H9 (cell line): ENCODE measurements around the gene ATPAF2. TPM values are rescaled to one million over a fixed set of nuclear protein-coding genes. Genes with fewer than 3 reads are reported as not detected.
"Not testable (repeated sequence)": the region's sequence is repeated elsewhere in the genome, so short reads cannot be mapped to it uniquely, and the experiment has no call there.

Experiments
- DNase-seq: peaks from one replicate; pipeline ENCODE4 v3.0.0-alpha.2; 2017
- H2AFZ ChIP-seq: one replicate; pipeline ENCODE4 v1.6.1; 2013; ENCODE audit warnings: mild to moderate bottlenecking, low read length, control low read depth, moderate library complexity
- H2AK5ac ChIP-seq: 2 replicates; pipeline ENCODE4 v1.6.1; 2013; ENCODE audit warnings: low read length, control low read depth, mixed read lengths; ENCODE audit not compliant: insufficient read length
- H2BK120ac ChIP-seq: one replicate; pipeline ENCODE4 v1.6.1; 2013; ENCODE audit warnings: low read depth, mild to moderate bottlenecking, low read length, control low read depth, inconsistent platforms; ENCODE audit not compliant: poor library complexity, severe bottlenecking
- H2BK12ac ChIP-seq: 2 replicates; pipeline ENCODE4 v1.6.1; 2013; ENCODE audit warnings: low read length, control low read depth, mixed read lengths, low read depth; ENCODE audit not compliant: insufficient read length
- H2BK15ac ChIP-seq: 2 replicates; pipeline ENCODE4 v1.6.1; 2013; ENCODE audit warnings: low read depth, low read length, control low read depth
- H2BK20ac ChIP-seq: one replicate; pipeline ENCODE4 v1.6.1; 2013; ENCODE audit warnings: low read depth, mild to moderate bottlenecking, low read length, control low read depth, inconsistent platforms; ENCODE audit not compliant: poor library complexity, severe bottlenecking
- H2BK5ac ChIP-seq: 2 replicates; pipeline ENCODE4 v1.6.1; 2013; ENCODE audit warnings: low read length, control low read depth, mixed read lengths; ENCODE audit not compliant: insufficient read length
- H3K14ac ChIP-seq: 2 replicates; pipeline ENCODE4 v1.6.1; 2013; ENCODE audit warnings: low read length, control low read depth; ENCODE audit not compliant: insufficient read depth
- H3K18ac ChIP-seq: 2 replicates; pipeline ENCODE4 v1.6.1; 2013; ENCODE audit warnings: low read depth, mild to moderate bottlenecking, mixed read lengths, low read length, control low read depth; ENCODE audit not compliant: insufficient read length
- H3K23ac ChIP-seq: 2 replicates; pipeline ENCODE4 v1.6.1; 2013; ENCODE audit warnings: low read length, control low read depth, mixed read lengths, low read depth; ENCODE audit not compliant: insufficient read length
- H3K23me2 ChIP-seq: 2 replicates; pipeline ENCODE4 v1.6.1; 2013; ENCODE audit warnings: low read depth, mild to moderate bottlenecking, mixed read lengths, low read length, control low read depth; ENCODE audit not compliant: insufficient read length, poor library complexity, severe bottlenecking
- H3K27ac ChIP-seq: 2 replicates; pipeline ENCODE4 v1.5.1; 2013; ENCODE audit warnings: low read length, control low read depth, mixed read lengths, low read depth; ENCODE audit not compliant: insufficient read length
- H3K27me3 ChIP-seq: 2 replicates; pipeline ENCODE4 v1.6.1; 2013; ENCODE audit warnings: low read length, control low read depth, inconsistent platforms; ENCODE audit not compliant: insufficient read depth
- H3K4ac ChIP-seq: 2 replicates; pipeline ENCODE4 v1.6.1; 2013; ENCODE audit warnings: low read depth, mild to moderate bottlenecking, control low read depth, inconsistent platforms, low read length, moderate library complexity
- H3K4me1 ChIP-seq: 2 replicates; pipeline ENCODE4 v1.6.1; 2013; ENCODE audit warnings: low read length, control low read depth, inconsistent platforms; ENCODE audit not compliant: insufficient read depth
- H3K4me2 ChIP-seq: 2 replicates; pipeline ENCODE4 v1.6.1; 2013; ENCODE audit warnings: low read length, control low read depth, mixed read lengths; ENCODE audit not compliant: insufficient read length, insufficient read depth
- H3K56ac ChIP-seq: 2 replicates; pipeline ENCODE4 v1.6.1; 2013; ENCODE audit warnings: low read depth, mild to moderate bottlenecking, mixed read lengths, low read length, control low read depth; ENCODE audit not compliant: insufficient read length
- H3K79me1 ChIP-seq: 2 replicates; pipeline ENCODE4 v1.6.1; 2013; ENCODE audit warnings: low read depth, mild to moderate bottlenecking, moderate library complexity, low read length, control low read depth, inconsistent platforms; ENCODE audit not compliant: insufficient read depth, poor library complexity, severe bottlenecking
- H3K79me2 ChIP-seq: 2 replicates; pipeline ENCODE4 v1.6.1; 2013; ENCODE audit warnings: low read length, control low read depth, inconsistent platforms; ENCODE audit not compliant: insufficient read depth
- H3K9ac ChIP-seq: 2 replicates; pipeline ENCODE4 v1.6.1; 2013; ENCODE audit warnings: low read length, control low read depth, mixed read lengths; ENCODE audit not compliant: insufficient read length; ENCODE audit errors: extremely low read depth
- H3K9me3 ChIP-seq: one replicate; pipeline ENCODE4 v1.6.1; 2013; ENCODE audit warnings: low read depth, low read length, inconsistent platforms; ENCODE audit not compliant: control insufficient read depth
- H3T11ph ChIP-seq: one replicate; pipeline ENCODE4 v1.6.1; 2013; ENCODE audit warnings: mild to moderate bottlenecking, low read length, control low read depth, inconsistent platforms
- H4K20me1 ChIP-seq: one replicate; pipeline ENCODE4 v1.6.1; 2013; ENCODE audit not compliant: control insufficient read depth, insufficient read length, insufficient read depth
- H4K5ac ChIP-seq: 2 replicates; pipeline ENCODE4 v1.6.1; 2013; ENCODE audit warnings: low read depth, mild to moderate bottlenecking, mixed read lengths, low read length, control low read depth; ENCODE audit not compliant: insufficient read length
- H4K8ac ChIP-seq: replicated peaks from 2 replicates; pipeline ENCODE4 v1.6.1; 2013; ENCODE audit warnings: low read length, control low read depth, mixed read lengths, low read depth; ENCODE audit not compliant: insufficient read length
- H4K91ac ChIP-seq: 2 replicates; pipeline ENCODE4 v1.6.1; 2013; ENCODE audit warnings: low read depth, mild to moderate bottlenecking, moderate library complexity, mixed read lengths, low read length, control low read depth; ENCODE audit not compliant: insufficient read length
- H3K27ac Mint-ChIP-seq, 3 experiments: 2 replicates in 2 of 3; 3 replicates in 1 of 3; pipeline ENCODE4 v1.8.0; 2020 to 2021; ENCODE audit warnings: mixed read lengths in 3 of 3, mild to moderate bottlenecking in 1 of 3, moderate library complexity in 1 of 3
- H3K27me3 Mint-ChIP-seq: 2 replicates; pipeline ENCODE4 v1.8.0; 2021; ENCODE audit warnings: low read depth, mild to moderate bottlenecking, moderate library complexity, mixed read lengths
- H3K36me3 Mint-ChIP-seq, 3 experiments: 2 replicates in 2 of 3; 3 replicates in 1 of 3; pipeline ENCODE4 v1.8.0; 2020 to 2021; ENCODE audit warnings: low read depth in 3 of 3, mixed read lengths in 3 of 3; ENCODE audit not compliant: insufficient read depth in 1 of 3
- H3K4me1 Mint-ChIP-seq, 2 experiments: 2 replicates each; pipeline ENCODE4 v1.8.0; 2020; ENCODE audit warnings: mixed read lengths in 2 of 2
- H3K4me3 Mint-ChIP-seq, 2 experiments: 2 replicates in 1 of 2; 3 replicates in 1 of 2; pipeline ENCODE4 v1.8.0; 2020 to 2021; ENCODE audit warnings: mild to moderate bottlenecking in 2 of 2, mixed read lengths in 2 of 2, moderate library complexity in 1 of 2
- H3K9me3 Mint-ChIP-seq, 2 experiments: 2 replicates in 1 of 2; 3 replicates in 1 of 2; pipeline ENCODE4 v1.8.0; 2020; ENCODE audit warnings: mild to moderate bottlenecking in 2 of 2, mixed read lengths in 2 of 2, moderate library complexity in 1 of 2
- CTCF ChIP-seq: fragments of 200-600 bp; sonication (generic); conservative IDR thresholded peaks from 3 replicates; pipeline ENCODE4 v1.8.0; 2021; ENCODE audit warnings: antibody characterized with exemption, mild to moderate bottlenecking
- WGBS: extraction: QIAGEN DNeasy Blood & Tissue Kit; methylation state at CpG from one replicate; pipeline ENCODE4 v1.1.7; 2013; ENCODE audit warnings: missing lambda C conversion rate, low lambda C conversion rate, mixed read lengths; ENCODE audit not compliant: insufficient read length; ENCODE audit errors: extremely low coverage; 5-methylcytosine and 5-hydroxymethylcytosine counted together
- total RNA-seq: library from RNA; stranded (reverse); gene quantifications from 2 replicates; pipeline ENCODE4 v1.2.1, GENCODE V29; 2021

ATPAF2 gene
- total RNA-seq, 1 experiment from 2014 or later, result 21.4 TPM

- no peaks in the 10 kb centered on the region for H3K27me3 ChIP-seq
- H2BK15ac ChIP-seq, result no peak overlapping the region
- H2AFZ ChIP-seq, result no peak overlapping the region
- Mint-ChIP-seq H3K9me3 (no peaks in the 10 kb centered on the region), H3K36me3 (no peaks in the 10 kb centered on the region), H3K4me1 (peaks cover 2 to 5% of the 10 kb centered on the region in 2 experiments; a peak in 1 of 4 replicates), H3K27me3 (peaks cover 2% of the 10 kb centered on the region), H3K4me3 (no peak overlapping the region), H3K27ac (no peak overlapping the region)
- no peak overlapping the region for H2AK5ac ChIP-seq
- H3K9ac ChIP-seq, result no peak overlapping the region
- no peak overlapping the region; the same call in 1 of the 2 replicates for H3K14ac ChIP-seq
- H3K23ac ChIP-seq, result no peak overlapping the region
- DNase-seq, result no peak
- H3K27ac ChIP-seq, result no peak overlapping the region
- no peak overlapping the region for H3K18ac ChIP-seq
- no peak for TF ChIP-seq CTCF
- no peak overlapping the region for H2BK20ac ChIP-seq
- H3K9me3 ChIP-seq, result no peaks in the 10 kb centered on the region
- H3K56ac ChIP-seq, result no peak overlapping the region
- H3K79me1 ChIP-seq, result no peaks in the 10 kb centered on the region
- H3K4me1 ChIP-seq, result no peaks in the 10 kb centered on the region
- H4K8ac ChIP-seq, result no peak overlapping the region
- H3K4me2 ChIP-seq, result no peak overlapping the region
- no CpG with 5 or more reads among the region's 8 CpGs for WGBS
- H3K79me2 ChIP-seq, result no peaks in the 10 kb centered on the region
- no peak overlapping the region for H4K5ac ChIP-seq
- no peak overlapping the region for H4K91ac ChIP-seq
- H3K23me2 ChIP-seq, result no peaks in the 10 kb centered on the region
- no peak overlapping the region for H3K4ac ChIP-seq
- no peak overlapping the region for H3T11ph ChIP-seq
- no peak overlapping the region for H2BK12ac ChIP-seq
- no peaks in the 10 kb centered on the region for H4K20me1 ChIP-seq
- no peak overlapping the region for H2BK120ac ChIP-seq
- H2BK5ac ChIP-seq, result no peak overlapping the region
Measured at GRCh38 chr17:17998934-17999333, 40.0 kb downstream of the ATPAF2 start.

GRCh38 chr17:17995887-17996286, 43.1 kb downstream of the ATPAF2 start:
- H3K27me3 Mint-ChIP-seq, H2BK12ac ChIP-seq, H2BK120ac ChIP-seq, H4K8ac ChIP-seq, DNase-seq, H3T11ph ChIP-seq, H4K20me1 ChIP-seq, H3K14ac ChIP-seq, H2BK20ac ChIP-seq, H3K4ac ChIP-seq, H2AFZ ChIP-seq, H3K18ac ChIP-seq, H3K23ac ChIP-seq, H4K5ac ChIP-seq, H3K4me3 Mint-ChIP-seq, H2AK5ac ChIP-seq, H3K27ac ChIP-seq, H3K27ac Mint-ChIP-seq, H3K9me3 Mint-ChIP-seq, H3K9ac ChIP-seq, H3K9me3 ChIP-seq, H3K4me1 Mint-ChIP-seq, H3K36me3 Mint-ChIP-seq, H3K56ac ChIP-seq, H3K79me1 ChIP-seq, H3K79me2 ChIP-seq, H3K4me1 ChIP-seq, H3K4me2 ChIP-seq, H2BK15ac ChIP-seq, H4K91ac ChIP-seq, H3K27me3 ChIP-seq, H2BK5ac ChIP-seq, H3K23me2 ChIP-seq: not testable (repeated sequence)
- no CpG with 5 or more reads among the region's 8 CpGs for WGBS
